NCI-H187 (cell line): ENCODE data around the gene SHTN1.

ENCODE experiments used
- DNase-seq, 2 experiments: peaks; one replicate each; lab custom pipeline; 2025; lab: John Stamatoyannopoulos, UW

The SHTN1 gene

DNA sequence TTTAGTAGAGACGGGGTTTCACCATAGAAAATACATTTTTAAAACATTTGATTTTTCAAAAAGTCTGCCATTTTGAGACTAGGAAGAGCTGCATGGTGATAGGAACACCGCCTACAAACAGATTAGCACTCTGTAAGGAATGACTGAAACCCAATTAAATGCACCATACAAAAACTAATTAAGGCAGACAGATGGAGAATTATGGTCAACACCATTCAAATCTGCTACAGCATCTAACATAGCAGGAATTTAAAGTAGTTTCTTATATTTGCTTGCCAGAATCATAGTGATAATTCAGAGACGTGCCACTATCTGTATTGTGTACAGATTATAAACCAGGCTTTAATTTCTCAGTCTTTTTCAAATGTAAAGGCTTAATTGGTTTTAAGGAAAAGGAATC, 87.5 kb downstream of the SHTN1 start:
- no peak for DNase-seq

DNA sequence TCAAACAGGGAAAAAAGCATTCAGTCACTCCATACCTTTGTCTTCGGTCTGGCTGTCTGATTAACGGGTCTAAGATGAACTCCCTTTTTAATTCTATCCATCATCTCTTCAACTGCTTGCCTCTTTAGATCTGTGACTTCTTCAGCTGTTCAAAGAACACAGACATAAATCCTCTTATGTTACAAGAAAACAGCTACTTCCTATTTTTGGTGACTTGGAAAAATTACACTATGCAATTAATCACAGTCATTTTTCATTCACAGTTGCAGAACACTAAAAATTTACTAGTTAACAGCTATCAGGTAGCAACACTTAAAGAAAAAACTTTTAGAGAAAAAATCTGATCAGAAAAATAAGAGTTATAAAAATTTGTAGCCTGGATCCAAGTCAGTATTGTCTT, 89.6 kb downstream of the SHTN1 start:
- DNase-seq: no peak

- DNase-seq: no peak
Observed at GRCh38 chr10:116913695-116914094, 91.3 kb downstream of the SHTN1 start.

DNA sequence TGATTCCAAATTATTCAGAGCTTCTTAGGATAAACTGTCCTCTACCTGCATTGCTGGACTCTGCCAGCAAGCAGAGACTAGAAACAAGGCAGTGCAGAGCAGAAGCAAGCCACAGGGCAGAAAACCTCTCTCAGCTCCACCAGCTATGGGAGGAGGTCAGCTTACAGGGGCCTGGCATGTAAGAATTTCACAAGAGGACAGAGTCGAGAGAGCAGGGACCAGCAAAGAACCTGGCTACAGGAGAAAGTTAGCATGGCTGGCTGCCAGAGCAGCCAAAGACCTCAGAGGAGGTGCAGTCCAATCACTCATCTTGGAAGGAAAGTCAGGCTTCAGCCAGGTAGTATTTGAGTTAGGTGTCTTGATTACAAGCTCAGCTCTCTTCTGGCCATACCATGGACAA, 92.8 kb downstream of the SHTN1 start:
- no peak for DNase-seq

DNA sequence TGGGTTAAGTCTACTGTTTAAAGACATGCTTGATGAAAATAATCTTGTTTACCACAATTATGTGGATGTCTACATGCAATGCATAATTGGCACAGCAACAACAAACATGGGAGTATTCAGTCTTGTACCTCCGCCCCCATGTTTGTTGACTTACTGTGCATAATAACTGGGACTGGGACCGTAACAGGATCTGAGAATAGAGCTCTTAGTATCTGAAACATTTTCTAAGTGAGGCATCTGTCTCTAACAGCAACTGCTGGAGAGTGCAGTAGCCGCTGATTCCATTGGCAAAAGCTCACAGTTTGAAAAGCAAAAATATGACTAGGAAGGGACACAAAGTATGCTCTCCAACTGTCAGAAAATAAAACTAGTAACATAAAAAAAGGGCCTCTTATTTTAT, 94.1 kb downstream of the SHTN1 start:
- no peak for DNase-seq

DNA sequence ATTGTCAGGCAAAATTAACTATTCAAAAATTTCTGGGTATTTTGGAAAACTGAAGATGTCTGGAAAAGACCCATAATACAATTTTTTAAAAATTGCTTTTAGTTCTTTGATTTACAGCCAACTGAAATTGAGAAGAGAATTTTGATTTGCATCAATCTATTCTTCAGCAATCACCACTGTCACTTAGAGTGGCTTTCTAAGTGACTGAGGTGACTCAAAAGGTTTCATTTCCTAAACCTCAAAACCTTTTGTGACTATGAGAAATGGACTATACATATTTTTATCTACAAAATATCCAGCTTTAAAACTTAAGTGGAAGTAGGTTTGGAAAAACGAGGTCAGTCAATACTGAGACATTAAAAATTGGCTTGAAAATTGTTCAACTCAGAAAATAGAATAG, 95.7 kb downstream of the SHTN1 start:
- no peak for DNase-seq

DNA sequence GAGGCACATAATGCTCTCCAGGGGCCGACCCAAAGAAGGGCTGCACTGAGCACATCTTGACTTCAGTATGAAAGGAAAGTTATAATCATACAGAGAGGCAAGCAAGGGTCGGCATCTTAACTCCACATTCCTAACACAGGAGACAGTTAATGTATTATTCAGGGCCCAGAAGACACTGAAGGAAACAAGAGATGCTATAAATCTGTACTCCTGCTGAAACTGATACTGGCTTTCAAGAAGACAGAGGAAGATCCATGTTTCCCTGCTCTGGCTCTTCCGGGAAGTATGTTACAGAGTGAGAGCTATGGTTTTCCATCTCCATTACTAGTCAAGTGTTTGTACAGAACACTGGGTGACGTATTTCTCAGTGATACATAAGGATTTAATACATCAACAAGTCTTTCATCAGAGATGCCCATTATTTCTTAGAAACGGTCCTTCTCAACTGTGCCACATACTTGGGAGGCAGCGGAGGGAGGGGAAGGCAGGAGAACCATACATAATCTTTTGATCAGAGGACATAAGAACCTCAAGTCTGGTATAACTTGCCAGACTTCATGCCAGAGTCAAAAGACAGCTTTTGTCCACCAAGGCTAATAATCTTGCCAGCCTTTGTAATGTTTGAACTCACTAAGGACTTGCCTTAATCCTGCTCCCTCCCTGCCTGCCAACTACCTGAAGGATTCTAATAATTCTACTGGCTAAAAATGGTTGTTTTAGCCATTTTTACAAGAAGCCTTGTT, 97.6 kb downstream of the SHTN1 start:
- no peak for DNase-seq

GRCh38 chr10:116905845-116906210, 99.2 kb downstream of the SHTN1 start:
- no peak for DNase-seq

GRCh38 chr10:116899626-116900025, 105.4 kb downstream of the SHTN1 start:
- no peak for DNase-seq

- DNase-seq: no peak
Observed at GRCh38 chr10:116893686-116894037, 111.3 kb downstream of the SHTN1 start.

GRCh38 chr10:116892907-116893685, 111.9 kb downstream of the SHTN1 start:
- DNase-seq: peak in 1 of 2 experiments; percentile 7

DNA sequence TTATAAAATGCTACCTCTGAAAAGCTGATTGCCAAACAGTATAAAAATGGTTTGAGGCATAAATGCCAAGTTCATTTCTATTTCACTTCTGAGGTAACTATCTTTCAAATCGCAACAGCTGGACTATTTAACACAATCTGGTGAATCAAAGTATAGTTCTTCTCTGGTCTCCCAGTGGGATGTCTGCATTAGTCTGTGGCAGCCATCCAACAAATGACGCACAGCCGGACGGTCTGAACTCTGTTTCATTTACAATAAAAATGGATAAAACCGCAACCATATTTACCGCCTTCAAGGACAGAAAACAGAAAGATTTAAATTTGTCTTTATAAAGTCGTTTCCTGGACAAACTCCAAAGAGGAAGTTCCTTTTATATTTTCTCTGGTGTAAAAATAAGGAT, 113.8 kb downstream of the SHTN1 start:
- no peak for DNase-seq

GRCh38 chr10:116889066-116889465, 115.9 kb downstream of the SHTN1 start:
- DNase-seq: no peak

DNA sequence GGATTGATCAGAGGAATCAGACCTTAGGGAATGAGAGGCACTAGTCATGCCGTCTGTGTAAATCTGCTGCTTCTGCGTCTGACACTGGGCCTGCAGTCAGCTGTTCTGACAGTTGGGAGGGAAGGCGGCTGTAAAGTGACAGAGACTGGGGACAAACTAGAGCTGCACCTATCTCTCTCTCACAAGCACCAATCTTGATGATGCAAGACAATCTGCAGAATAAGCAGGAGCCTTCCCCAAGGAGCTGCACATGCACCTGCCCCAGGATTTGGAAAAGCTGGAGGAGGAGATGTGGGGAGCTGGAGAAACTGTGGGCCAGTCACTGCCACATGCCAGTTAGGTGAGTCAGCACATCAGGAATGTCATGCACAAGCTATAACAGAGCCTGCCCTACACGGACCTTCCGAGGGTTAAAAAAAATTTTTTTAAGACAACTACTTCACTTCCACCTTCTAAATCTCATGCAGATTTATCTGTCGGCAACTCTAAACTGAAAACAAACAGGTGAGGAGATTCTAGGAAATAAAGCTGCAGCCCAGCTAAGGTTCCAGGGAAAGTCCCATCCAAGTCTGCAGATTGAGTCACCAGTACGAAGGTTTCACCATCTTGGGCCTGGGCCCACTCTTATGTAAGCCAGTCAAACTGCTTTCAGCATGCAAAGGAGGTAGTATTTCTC, 116.5 kb downstream of the SHTN1 start:
- DNase-seq: no peak

DNA sequence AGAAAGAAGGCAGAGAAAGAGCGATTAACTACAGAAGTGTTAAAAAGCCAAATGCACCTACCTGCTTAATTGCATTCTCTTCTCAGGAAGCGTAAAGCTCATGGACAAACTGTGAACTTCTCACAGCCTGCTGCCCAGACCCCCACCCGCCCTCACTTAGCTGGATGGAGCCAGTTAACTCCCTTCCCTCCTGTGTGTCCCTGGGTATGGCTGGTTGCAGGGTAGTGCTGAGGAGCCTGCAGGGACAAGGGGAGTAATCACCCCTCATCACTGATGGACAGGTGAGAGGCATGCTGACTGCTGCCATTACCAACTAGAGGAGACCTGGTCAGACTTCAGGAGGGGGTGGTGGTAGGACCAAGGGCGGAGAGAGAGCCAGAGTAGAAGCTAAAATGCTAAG, 118.2 kb downstream of the SHTN1 start:
- DNase-seq: no peak

DNA sequence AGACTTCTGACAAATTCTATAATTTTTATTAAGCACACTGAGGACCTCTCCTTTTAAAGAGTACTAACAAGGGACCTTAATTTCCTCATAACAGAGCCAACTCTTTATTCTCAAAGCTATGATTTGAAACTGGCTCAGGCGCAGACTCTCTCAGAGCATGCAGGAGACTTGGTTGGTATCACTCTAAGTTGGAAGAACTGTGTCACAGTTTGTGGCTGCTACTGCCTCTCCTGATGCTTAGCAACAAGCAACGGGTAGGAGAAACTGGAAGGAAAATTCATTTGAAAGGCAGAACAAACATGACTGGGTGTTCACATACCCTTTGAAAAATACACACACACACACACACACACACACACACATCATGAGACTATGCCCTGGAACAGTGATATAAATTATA, 122.3 kb downstream of the SHTN1 start:
- DNase-seq: no peak

GRCh38 chr10:116880716-116881482, 124.1 kb downstream of the SHTN1 start:
- no peak for DNase-seq

GRCh38 chr10:116879817-116880216, 125.2 kb downstream of the SHTN1 start:
- DNase-seq: no peak

DNA sequence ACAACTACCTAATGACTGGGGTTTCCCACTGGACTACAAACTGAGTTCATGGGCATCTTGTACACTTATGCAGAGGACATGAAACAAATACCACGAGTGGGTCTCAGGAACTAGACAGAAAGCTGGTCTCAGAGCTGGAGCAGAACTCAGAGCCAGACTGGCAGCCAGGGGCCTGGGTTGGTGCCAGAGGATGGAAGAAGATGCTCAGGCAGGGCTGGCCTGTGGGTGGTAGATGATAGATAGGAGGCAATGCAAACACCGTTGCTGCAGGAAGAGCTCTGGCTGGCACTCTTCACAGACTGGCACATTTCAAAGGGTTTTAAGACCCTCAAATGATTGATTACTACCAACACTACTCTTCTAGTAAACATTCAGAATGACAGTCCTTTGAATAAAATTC, 126.9 kb downstream of the SHTN1 start:
- DNase-seq: no peak

- DNase-seq: no peak
Observed at GRCh38 chr10:116877391-116877790, 127.6 kb downstream of the SHTN1 start.

- no peak for DNase-seq
Observed at GRCh38 chr10:116875897-116876296, 129.1 kb downstream of the SHTN1 start.

DNA sequence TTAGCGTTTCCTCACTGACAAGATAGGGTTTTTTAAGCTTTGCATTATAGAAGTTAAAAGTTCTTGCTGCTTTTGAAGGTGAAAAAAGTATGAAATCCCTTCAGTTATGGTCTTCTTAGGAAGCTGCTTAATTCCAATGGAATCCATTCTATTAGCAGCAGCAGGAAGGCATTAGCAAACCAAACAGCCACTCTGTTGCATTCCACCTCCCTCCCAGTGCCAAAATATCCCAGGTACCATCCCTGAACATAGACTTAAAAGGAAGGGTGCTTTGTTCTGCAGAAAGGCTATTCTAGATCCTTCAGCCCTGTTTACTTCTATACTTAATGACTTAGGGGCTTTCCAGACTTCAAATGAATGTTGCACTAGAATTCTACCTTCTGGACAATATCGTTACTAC, 131.9 kb downstream of the SHTN1 start:
- no peak for DNase-seq
